GM12891 (cell line): ENCODE measurements around the gene BCL2.

Source experiments
- POLR2A ChIP-seq: IDR thresholded peaks from 2 replicates; pipeline ENCODE4 v1.6.1; 2011; ENCODE audit warnings: low read depth, low read length, control low read depth
- POLR2AphosphoS5 ChIP-seq: IDR thresholded peaks from 2 replicates; pipeline ENCODE4 v1.6.1; 2011; ENCODE audit warnings: low read depth, low read length, control low read depth
- POU2F2 ChIP-seq: IDR thresholded peaks from 2 replicates; pipeline ENCODE4 v1.6.1; 2011; ENCODE audit warnings: low read depth, mild to moderate bottlenecking, control low read depth, low read length, moderate library complexity

DNA sequence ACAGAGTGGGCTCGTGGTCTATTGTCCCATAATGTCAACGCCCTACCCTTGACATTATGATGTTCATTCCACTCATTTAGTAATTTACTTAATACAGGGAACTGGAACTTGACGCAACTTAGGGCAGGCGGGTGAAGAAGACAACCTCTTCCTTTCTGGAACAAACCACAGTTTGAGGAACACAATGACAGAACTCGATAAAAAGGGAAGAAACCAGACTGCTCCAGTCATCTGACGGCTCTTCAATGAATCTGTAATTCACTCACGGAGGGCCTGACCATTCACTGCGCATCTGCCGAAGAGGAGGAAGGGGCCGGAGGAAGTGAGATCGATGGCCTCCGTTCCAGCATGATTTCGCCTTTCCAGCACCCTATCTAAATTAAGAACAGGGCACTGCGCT is 83.2 kb downstream of the BCL2 start:
- no peak for TF ChIP-seq POLR2A
- TF ChIP-seq POLR2AphosphoS5: no peak
- TF ChIP-seq POU2F2: no peak
